Pancreas (tissue), 10 donors: ENCODE results near the gene CAMK2B. TPM values are rescaled to one million over a fixed set of nuclear protein-coding genes. Genes with fewer than 3 reads are reported as not detected.

Experiments
- ATAC-seq, 4 donors: fragments of 200-7000 bp; cut with Tn5 transposase; one replicate each; pipeline versions ENCODE4 v1.8.0 to v1.9.1; 2020; ENCODE audit warnings: mild to moderate bottlenecking in 4 of 4, moderate library complexity in 4 of 4
- DNase-seq, 6 donors: peaks; one replicate each; pipeline ENCODE4 v3.0.0-alpha.2; 2020
- FAIRE-seq: peaks from 2 replicates; lab custom pipeline; 2012; peaks lifted over from hg19 to GRCh38; lab: Jason Lieb, UNC
- H3K27ac ChIP-seq, 4 donors: fragments of 200-600 bp; sonication (generic); 1 replicate in 3 of 4; 2 replicates in 1 of 4; pipeline versions ENCODE4 v1.5.0 to v1.8.0; 2020
- H3K27me3 ChIP-seq, 4 donors: fragments of 200-600 bp; one replicate each; pipeline ENCODE4 v1.8.0; 2021
- H3K36me3 ChIP-seq, 3 donors: fragments of 200-600 bp; sonication (generic) in 1 of 3; one replicate each; pipeline versions ENCODE4 v1.5.0 to v1.8.0; 2020 to 2021
- H3K4me1 ChIP-seq, 3 donors: fragments of 200-600 bp; one replicate each; pipeline ENCODE4 v1.8.0; 2021
- H3K4me3 ChIP-seq, 4 donors: fragments of 200-600 bp; sonication (generic) in 2 of 4; one replicate each; pipeline versions ENCODE4 v1.5.0 to v1.8.0; 2020 to 2021
- H3K9me3 ChIP-seq, 4 donors: fragments of 200-600 bp; one replicate each; pipeline ENCODE4 v1.8.0; 2021
- CTCF ChIP-seq, 4 donors: fragments of 200-600 bp; sonication (generic) in 3 of 4; IDR thresholded peaks; one replicate each; pipeline versions ENCODE4 v1.5.0 to v1.8.0; 2021; ENCODE audit warnings: antibody characterized with exemption in 4 of 4
- WGBS, 2 donors: extraction: QIAGEN DNeasy Blood & Tissue Kit; methylation state at CpG; one replicate each; pipeline ENCODE4 v1.1.7; 2013; 5-methylcytosine and 5-hydroxymethylcytosine counted together
- intact Hi-C, 3 donors: fragments of 100-400 bp; cut with DNase I; formaldehyde crosslinking; loops; one replicate each; pipeline versions ENCODE4 v1.11.1 to v1.14.2; 2022
- polyA plus RNA-seq, 2 donors: library from polyadenylated mRNA; stranded (reverse); fragments of 200-250 nt; gene quantifications; one replicate each; pipeline ENCODE4 v1.2.3, GENCODE V29; 2013
- total RNA-seq, 6 donors: library from RNA; stranded (reverse); fragmentation: NEBNext Ultra II Directional in 4 of 6; extraction: Animal tissue kit (Norgen Biotek cat#: 25700) in 4 of 6; gene quantifications; one replicate each; pipeline versions ENCODE4 v1.2.1 to v1.2.4, GENCODE V29; 2021 to 2023
- donor health status: healthy with polysubstance abuse.
- donor health status: DM: no; HTN: no; CAD: no; lungs with moderate emphysema.
- donor health status: DM: no; HTN: no; CAD: no.
- donor health status: control.
- donor health status: control.
- donor health status: Bipolar disorder and iron deficiency.
- donor health status: DM: yes; HTN: yes; CAD: no.
- donor health status: DM: no; HTN: no; CAD: no.
- donor health status: DM: no; HTN: no; CAD: no.
- donor health status: DM: yes; HTN: yes; CAD: no.

Gene CAMK2B
- total and polyA plus RNA-seq, 8 donors = 0.83 to 34.0 (median 2.0) TPM

DNA sequence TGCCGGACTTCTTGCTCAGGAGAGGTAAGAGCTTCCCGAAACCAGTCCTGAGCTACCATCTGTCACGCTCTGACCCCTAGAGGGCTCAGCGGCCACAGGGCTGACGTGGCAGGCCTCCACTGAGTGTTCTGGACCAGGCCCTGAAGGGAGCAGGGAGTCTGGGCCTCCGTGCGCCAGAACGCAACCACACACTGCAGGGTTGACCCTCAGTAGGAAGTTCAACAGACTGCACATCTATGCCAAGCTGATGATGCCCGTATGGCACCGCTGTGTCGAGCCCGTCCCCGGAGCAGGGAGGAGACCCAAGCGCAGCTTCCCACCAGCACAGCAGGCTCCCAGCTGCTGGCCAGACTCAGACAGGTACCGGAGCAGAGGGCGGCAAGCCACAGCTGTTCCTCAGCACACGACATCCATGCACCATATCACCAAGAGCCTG, 39.2 kb downstream of the CAMK2B start:
- 82 to 84% methylated on average over 17 of the region's 17 CpGs for WGBS, 2 donors
- intact Hi-C loops = no loop called here

GRCh38 chr7:44285561-44285960, 39.8 kb downstream of the CAMK2B start:
- ATAC-seq = no peak
- Histone ChIP-seq H3K9me3 (no peaks in the 10 kb centered on the region), H3K27ac (no peak overlapping the region), H3K4me1 (no peaks in the 10 kb centered on the region), H3K36me3 (no peaks in the 10 kb centered on the region), H3K27me3 (no peaks in the 10 kb centered on the region), H3K4me3 (no peak overlapping the region)
- DNase-seq = no peak
- FAIRE-seq = no peak
- intact Hi-C loops = no loop called here
- no peak for TF ChIP-seq CTCF (IDR thresholded peaks at IDR 0.05)
- 70 to 85% methylated on average over 24 of the region's 24 CpGs for WGBS, 2 donors

More for the DNA sequence above, 39.2 kb downstream of the CAMK2B start:
- peak in 4 of 6 donors; percentile 0 to 54 (median 30) for DNase-seq
- H3K27me3 ChIP-seq = no peaks in the 10 kb centered on the region
- no peak for TF ChIP-seq CTCF (IDR thresholded peaks at IDR 0.05)
- ATAC-seq = peak in 2 of 4 donors; percentile 45 to 55
- H3K27ac ChIP-seq = no peak overlapping the region
- H3K4me1 ChIP-seq = no peaks in the 10 kb centered on the region
- no peaks in the 10 kb centered on the region for H3K36me3 ChIP-seq
- H3K4me3 ChIP-seq = no peak overlapping the region
- no peaks in the 10 kb centered on the region for H3K9me3 ChIP-seq
- FAIRE-seq = no peak

GRCh38 chr7:44284881-44285541, 40.4 kb downstream of the CAMK2B start:
- WGBS, 2 donors = 81 to 90% methylated on average over 16 of the region's 16 CpGs
- H3K9me3 ChIP-seq = no peaks in the 10 kb centered on the region
- no peak for ATAC-seq
- H3K4me3 ChIP-seq = no peak overlapping the region
- no peaks in the 10 kb centered on the region for H3K27me3 ChIP-seq
- DNase-seq = peak in 2 of 6 donors; percentile 29 to 40
- TF ChIP-seq CTCF (IDR thresholded peaks at IDR 0.05) = no peak
- H3K27ac ChIP-seq = no peak overlapping the region
- no peaks in the 10 kb centered on the region for H3K4me1 ChIP-seq
- no peaks in the 10 kb centered on the region for H3K36me3 ChIP-seq
- intact Hi-C loops = no loop called here
- no peak for FAIRE-seq

DNA sequence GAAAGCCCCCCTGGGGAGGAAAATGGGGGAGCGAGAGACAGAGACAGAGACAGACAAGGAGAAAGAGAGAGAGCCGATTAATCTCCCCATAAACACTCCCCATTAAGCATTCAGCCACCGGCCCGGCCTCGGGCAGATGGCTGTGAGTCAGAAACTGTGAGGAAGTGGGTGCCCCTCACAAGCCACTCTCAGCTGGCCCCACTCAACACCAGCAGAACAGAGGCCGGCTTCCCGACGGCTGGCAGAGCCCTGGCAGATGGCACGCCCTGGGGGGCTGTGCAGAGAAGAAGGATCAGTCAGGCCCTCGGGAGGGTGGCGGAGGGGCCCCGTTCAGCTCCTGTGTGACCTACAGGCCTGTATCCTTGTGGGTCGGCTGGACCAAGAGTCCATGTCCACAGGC, 41.2 kb downstream of the CAMK2B start:
- no peak overlapping the region for H3K27ac ChIP-seq
- 76 to 85% methylated on average over 13 of the region's 13 CpGs for WGBS, 2 donors
- intact Hi-C loops = no loop called here
- no peak overlapping the region for H3K4me3 ChIP-seq
- FAIRE-seq = no peak
- ATAC-seq = peak in 3 of 4 donors; percentile 26 to 63 (median 56)
- H3K9me3 ChIP-seq = no peaks in the 10 kb centered on the region
- peak in 4 of 6 donors; percentile 2 to 53 (median 28) for DNase-seq
- H3K4me1 ChIP-seq = no peaks in the 10 kb centered on the region
- H3K36me3 ChIP-seq = no peaks in the 10 kb centered on the region
- no peak for TF ChIP-seq CTCF (IDR thresholded peaks at IDR 0.05)
- H3K27me3 ChIP-seq = no peaks in the 10 kb centered on the region
